ENCODE data around the gene SPATS2L.

The SPATS2L gene

GRCh38 chr2:200376513-200377354, 70.2 kb downstream of the SPATS2L start:
- no peak for DNase-seq (ENCODE audit: low spot score)

DNA sequence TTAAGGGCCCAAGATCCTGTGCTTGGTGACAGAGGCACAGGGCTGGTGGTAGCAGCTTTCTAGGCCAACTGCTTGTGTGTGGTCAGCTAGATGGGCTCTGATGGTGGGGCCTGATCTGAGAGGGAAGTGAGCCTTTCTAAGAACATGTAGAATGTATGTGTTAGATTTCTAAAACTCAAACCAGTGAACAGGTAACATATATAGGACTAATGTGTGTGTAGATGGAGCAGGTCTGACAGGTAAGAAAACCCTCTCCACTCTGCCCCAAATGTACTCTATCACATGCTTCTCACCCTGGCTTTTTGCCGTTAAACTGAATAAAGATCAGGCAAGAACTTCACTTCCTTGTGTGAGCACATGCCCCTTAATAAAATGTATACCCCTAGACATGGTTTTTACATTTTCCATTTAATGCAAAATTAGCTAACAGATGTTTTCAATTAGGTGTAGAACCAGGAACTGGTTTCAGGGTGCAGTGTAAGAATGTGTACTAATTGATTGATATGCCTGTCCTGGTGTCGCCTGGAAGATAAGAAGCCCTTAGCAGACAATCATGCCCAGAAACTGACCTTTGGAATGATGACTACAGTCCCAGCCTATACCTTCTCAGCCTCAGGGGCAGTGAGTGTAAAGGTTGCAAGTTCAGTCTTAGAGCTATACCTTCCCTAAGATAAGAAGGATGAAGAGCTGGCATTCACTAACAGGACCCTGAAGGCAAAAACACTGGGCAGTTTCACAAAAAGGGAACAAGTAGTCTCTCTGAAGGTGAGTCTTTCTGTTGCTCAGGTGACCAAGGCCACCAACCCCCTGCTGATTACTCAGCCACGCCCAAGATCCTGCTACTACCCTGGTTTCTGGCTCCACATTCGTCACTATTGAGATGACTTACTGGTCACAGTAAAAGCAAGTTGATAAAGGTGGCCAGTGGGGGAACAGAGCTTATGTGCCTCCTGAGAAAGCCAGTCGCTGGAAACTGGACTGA, 71.2 kb downstream of the SPATS2L start:
- peak; percentile 75 for DNase-seq (ENCODE audit: low spot score)

DNA sequence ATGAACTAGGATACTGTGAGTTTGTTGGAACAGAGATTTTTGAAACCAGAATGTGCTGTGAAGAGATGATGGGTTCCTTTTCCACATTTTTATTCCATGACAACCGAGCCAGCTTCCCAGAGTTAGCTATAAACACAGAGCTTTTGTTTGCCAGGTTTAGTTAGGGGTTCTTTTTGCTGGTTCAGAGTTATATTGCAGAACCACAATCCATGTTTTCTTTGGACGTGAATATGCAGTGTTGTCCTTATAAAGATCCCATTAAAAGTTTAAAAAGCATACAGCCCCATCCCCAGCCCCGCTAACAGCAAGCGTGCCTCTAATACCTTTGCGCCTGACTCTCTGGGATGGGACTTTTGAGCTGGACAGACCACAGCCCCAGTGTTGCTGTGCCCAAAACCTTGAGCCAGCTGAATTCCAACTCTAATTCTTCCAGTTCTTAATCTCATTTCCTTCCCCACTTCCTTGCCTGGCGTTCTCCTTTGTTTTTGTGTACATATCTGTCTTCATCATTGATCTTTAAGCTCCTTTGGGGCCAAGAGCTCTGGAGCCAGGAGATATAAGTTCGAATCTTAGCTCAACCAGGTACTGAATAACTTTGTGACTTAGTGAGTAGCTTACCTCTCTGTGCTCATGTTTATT, 72.3 kb downstream of the SPATS2L start:
- no peak for DNase-seq (ENCODE audit: low spot score)

DNA sequence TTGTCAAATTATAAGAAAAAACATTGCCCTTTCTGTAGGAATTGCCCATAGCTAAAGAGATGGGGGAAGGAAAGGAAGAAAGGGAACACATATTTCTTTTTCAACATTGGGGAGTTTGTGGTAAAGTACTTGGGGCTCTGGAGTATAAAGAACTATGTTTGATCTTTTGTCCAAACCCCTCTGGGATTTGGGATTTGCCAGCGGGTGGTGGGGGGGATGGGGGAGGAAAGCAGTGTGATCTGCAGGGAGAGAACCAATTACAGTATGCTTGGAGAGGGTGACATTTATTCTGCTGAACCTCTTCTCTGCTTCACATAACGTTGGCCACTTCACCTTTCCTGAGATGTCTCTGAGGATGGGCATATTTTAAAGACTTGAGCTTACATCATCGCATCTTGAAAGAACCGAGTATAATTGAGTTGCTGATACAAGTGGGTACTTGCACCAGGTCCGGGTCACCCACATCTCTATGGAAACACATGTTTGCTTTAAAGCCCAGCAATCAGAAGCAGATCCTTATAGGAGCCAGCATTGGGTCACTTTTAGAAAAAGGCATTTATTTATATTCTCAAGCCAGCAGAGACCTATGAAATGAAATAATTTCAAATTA, 73.1 kb downstream of the SPATS2L start:
- no peak for DNase-seq (ENCODE audit: low spot score)

DNA sequence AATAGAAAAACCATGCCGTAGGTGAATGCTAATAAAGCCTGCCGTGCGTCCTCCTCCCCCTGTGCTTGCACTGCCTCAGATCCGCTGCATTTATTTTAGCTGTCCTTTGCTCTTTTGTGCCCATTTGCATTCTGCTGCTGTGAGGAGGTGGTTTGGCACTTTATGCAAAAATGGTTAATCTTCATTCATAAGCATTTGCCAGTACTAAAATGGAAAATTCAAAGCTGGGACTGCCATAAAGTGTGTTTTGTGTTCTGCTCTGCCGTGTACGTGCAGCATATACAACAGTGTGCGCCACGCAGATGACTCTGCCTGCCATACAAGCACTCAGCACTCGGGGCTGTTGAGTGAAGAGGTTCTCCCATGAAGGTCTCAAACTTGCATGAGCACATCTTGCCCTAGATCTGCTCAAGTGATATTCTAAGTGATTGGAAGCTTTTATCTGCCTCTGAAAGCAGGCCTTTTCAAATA, 73.6 kb downstream of the SPATS2L start:
- no peak for DNase-seq (ENCODE audit: low spot score)

DNA sequence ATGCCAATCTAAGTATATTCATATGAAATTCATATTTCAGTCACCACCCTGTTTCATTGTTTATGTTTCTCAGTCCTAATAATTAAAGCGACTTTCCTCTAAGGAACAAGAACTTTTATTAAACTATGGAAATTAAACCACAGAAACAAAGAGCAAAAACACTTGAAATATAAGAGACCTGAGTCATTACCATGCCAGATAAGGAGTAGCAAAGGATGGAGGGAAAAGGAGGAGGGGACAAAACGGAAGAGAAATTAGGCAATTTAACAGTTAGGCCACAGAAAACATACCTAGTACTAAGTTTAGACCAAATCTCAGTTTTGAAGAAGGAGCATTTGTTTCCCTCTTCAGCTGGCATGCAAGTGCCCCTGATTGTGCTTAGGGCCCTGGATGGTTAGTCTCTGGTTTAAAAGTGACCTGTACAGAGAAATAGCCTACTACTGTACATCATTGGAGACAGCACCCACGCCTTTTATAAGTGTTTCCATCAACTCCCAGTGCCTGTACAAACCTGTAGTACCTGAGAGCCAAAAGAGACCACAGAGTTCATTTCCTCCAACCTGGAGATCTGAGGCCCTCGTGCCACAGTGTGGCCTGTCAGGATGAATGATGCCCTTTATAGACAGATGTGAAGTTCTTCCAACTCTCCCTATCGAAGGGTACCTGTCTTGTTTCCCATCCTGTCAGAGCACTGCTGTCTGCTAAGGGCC, 74.5 kb downstream of the SPATS2L start:
- no peak for DNase-seq (ENCODE audit: low spot score)

- no peak for DNase-seq (ENCODE audit: low spot score)
Observed at GRCh38 chr2:200382874-200383273, 76.4 kb downstream of the SPATS2L start.

DNA sequence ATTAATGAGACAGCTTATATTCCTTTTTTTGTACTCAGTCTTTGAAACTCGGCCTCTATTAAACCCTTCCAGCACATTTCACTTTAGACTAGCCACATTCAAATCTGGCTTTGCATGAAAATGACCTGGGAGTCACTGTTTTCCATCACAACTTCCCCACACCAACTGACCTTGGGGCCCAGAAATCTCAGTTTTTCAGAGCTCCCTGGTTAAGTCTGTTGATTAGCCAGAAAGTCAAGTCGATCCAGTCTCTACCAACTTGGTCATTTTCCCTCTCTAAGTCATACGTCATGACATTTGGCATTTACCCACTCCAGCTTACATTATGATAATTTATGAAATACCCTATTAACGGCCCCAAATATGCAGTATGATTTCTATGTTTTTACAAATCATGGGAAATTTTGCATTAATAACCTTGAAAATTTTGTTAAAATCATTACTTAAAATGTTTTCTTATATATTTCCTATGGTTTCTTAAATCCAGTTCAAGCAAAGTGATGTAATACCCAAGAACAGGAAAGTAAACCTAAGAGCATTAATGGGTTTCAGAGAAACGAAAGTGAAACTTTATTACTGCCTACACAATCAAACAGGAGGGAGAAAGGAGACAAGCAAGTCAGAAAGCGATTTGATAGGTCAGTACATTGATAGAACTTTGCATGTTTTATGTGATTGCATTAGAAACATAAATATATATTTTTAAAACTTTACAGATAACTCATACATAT, 77.1 kb downstream of the SPATS2L start:
- no peak for DNase-seq (ENCODE audit: low spot score)

GRCh38 chr2:200385063-200385635, 78.7 kb downstream of the SPATS2L start:
- DNase-seq (ENCODE audit: low spot score) = no peak

- DNase-seq (ENCODE audit: low spot score) = no peak
Observed at GRCh38 chr2:200393191-200393590, 86.7 kb downstream of the SPATS2L start.

DNA sequence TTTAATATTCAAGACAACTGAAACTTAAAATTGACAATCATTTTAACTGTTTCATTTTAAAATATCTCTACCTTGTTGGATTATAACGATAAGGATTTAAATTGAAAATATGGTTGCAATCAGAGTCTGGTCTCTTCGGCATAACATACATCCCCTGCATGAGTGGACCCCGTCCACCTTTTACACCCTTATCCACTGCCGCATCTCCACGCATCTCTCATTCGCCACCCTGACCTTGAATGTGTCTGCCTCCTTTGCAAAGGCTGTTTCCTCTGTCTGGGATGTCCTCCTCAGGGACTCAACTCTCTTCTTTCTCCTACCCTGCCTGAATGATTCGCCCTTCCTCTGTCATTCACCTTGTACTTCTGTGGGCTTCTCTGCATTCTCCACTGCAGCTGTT, 87.6 kb downstream of the SPATS2L start:
- no peak for DNase-seq (ENCODE audit: low spot score)

DNA sequence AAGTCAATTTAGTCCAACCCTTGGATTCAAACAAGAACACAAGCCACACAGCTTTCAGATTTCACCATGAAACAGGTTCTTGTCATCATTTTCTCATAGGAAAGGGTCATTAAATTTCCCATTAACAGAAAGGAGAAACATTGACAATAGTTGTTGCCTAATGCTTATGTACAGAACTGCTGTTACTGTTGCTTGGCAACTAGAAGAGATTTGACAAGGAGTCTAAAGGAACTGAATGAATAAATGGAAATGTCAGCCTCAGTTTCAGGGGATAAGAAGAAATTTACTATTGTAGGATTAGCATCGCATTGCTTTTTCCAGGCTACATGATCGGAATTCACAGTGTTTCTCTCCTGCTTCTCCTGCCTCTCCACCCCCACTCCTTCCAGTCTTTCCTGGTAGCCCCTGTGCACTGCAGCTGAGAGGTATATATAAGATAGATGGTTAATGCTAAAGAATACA, 90.3 kb downstream of the SPATS2L start:
- DNase-seq (ENCODE audit: low spot score) = no peak

GRCh38 chr2:200397785-200398184, 91.3 kb downstream of the SPATS2L start:
- DNase-seq (ENCODE audit: low spot score) = no peak

DNA sequence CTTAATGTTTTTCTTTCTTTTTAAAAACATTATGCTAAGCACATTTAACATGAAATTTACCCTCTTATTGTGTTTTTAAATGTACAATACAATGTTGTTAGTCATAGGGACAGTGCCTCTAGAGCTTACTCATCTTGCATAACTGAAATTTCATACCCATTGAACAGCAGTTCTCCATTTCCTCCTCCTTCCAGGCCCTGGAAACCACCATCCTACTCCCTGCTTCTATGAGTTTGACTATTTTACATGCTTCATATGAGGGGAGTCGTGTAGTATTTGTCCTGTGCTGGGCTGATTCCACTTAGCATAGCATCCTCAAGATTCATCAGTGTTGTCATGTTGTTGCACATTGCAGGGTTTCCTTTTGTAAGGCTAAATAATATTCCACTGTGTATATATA, 92.6 kb downstream of the SPATS2L start:
- no peak for DNase-seq (ENCODE audit: low spot score)

DNA sequence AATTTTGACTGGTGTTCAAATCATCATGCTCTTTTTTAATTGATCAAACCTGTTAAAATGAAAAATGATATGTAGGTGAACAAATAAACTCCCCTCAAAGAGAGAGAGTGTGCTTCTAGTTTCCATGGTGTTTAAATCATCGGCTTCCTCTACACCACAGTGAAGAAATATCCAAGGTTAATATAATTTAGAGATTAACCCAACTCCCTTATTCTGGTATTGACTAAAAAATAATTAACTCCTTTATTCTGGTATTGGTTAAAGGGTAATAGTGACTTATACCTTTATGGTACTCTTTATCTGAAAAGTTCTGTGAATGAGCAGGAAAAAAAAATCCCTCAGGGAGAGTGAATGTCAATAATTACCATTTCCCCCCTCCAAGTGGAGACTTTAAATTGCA, 93.1 kb downstream of the SPATS2L start:
- DNase-seq (ENCODE audit: low spot score) = no peak

DNA sequence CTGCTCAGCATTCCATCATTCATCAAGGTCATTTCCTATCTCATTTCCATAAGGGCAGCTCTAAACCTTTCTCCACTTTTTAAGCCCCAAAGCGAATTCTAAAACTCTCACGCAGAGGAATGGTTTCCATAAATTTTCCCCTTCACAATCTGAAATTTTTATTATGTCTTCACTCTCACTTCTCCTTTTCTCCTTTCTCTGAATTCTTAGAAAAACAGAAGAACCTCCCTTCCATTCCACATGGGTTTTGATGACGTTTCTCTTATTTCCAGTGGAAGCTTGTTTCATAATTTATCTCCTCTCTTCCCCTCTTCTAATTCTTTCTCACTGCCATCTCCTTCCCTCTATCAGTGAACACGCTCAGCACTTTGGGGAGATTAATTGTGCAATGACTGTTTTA, 97.3 kb downstream of the SPATS2L start:
- no peak for DNase-seq (ENCODE audit: low spot score)

DNA sequence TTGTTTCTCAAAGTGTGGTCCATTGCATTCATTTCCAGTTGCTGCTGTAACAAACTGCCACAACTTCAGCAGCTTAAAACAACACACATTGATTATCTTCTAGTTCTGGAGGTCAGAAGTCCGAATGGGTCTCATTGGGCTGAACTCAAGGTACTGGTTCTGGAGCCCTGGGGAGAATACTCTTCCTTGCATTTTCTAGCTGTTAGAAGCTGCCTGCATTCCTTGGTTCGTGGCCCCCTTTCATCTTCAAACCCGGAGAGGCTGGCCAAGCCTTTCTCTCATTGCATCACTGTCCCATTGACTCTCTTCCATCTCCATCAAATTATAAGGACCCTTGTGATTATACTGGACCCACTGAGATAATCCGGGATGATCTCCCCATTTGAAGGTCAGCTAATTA, 98.1 kb downstream of the SPATS2L start:
- DNase-seq (ENCODE audit: low spot score) = no peak

GRCh38 chr2:200405599-200406298, 99.3 kb downstream of the SPATS2L start:
- DNase-seq (ENCODE audit: low spot score) = no peak

DNA sequence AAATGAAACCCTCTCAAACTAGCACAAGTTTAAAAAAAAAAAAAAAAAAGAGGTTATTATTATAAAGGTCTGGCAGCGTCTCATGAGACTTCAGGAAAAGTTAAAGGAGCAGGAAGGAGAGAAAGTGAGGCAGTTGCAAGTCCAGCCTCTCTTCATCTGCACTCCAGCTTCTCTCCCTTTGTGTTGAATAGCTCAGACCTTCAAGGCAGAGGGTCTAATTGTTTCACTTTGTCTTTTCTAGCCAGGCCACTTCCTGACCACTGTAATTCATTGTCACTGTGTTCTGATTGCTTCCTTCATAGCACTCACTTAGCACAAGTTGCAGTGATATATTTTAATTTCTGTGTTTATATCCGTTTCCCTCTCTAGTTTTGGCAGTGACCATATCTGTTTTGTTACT, 99.9 kb downstream of the SPATS2L start:
- DNase-seq (ENCODE audit: low spot score) = no peak
